H9 (cell line): Measurements from ENCODE around the gene RPL14. TPM values are rescaled to one million over a fixed set of nuclear protein-coding genes. Genes with fewer than 3 reads are reported as not detected.

ENCODE experiments used
- DNase-seq: peaks from one replicate; pipeline ENCODE4 v3.0.0-alpha.2; 2017
- H2AFZ ChIP-seq: one replicate; pipeline ENCODE4 v1.6.1; 2013; ENCODE audit warnings: mild to moderate bottlenecking, low read length, control low read depth, moderate library complexity
- H2AK5ac ChIP-seq: 2 replicates; pipeline ENCODE4 v1.6.1; 2013; ENCODE audit warnings: low read length, control low read depth, mixed read lengths; ENCODE audit not compliant: insufficient read length
- H2BK120ac ChIP-seq: one replicate; pipeline ENCODE4 v1.6.1; 2013; ENCODE audit warnings: low read depth, mild to moderate bottlenecking, low read length, control low read depth, inconsistent platforms; ENCODE audit not compliant: poor library complexity, severe bottlenecking
- H2BK12ac ChIP-seq: 2 replicates; pipeline ENCODE4 v1.6.1; 2013; ENCODE audit warnings: low read length, control low read depth, mixed read lengths, low read depth; ENCODE audit not compliant: insufficient read length
- H2BK15ac ChIP-seq: 2 replicates; pipeline ENCODE4 v1.6.1; 2013; ENCODE audit warnings: low read depth, low read length, control low read depth
- H2BK20ac ChIP-seq: one replicate; pipeline ENCODE4 v1.6.1; 2013; ENCODE audit warnings: low read depth, mild to moderate bottlenecking, low read length, control low read depth, inconsistent platforms; ENCODE audit not compliant: poor library complexity, severe bottlenecking
- H2BK5ac ChIP-seq: 2 replicates; pipeline ENCODE4 v1.6.1; 2013; ENCODE audit warnings: low read length, control low read depth, mixed read lengths; ENCODE audit not compliant: insufficient read length
- H3K14ac ChIP-seq: 2 replicates; pipeline ENCODE4 v1.6.1; 2013; ENCODE audit warnings: low read length, control low read depth; ENCODE audit not compliant: insufficient read depth
- H3K18ac ChIP-seq: 2 replicates; pipeline ENCODE4 v1.6.1; 2013; ENCODE audit warnings: low read depth, mild to moderate bottlenecking, mixed read lengths, low read length, control low read depth; ENCODE audit not compliant: insufficient read length
- H3K23ac ChIP-seq: 2 replicates; pipeline ENCODE4 v1.6.1; 2013; ENCODE audit warnings: low read length, control low read depth, mixed read lengths, low read depth; ENCODE audit not compliant: insufficient read length
- H3K23me2 ChIP-seq: 2 replicates; pipeline ENCODE4 v1.6.1; 2013; ENCODE audit warnings: low read depth, mild to moderate bottlenecking, mixed read lengths, low read length, control low read depth; ENCODE audit not compliant: insufficient read length, poor library complexity, severe bottlenecking
- H3K27ac ChIP-seq: 2 replicates; pipeline ENCODE4 v1.5.1; 2013; ENCODE audit warnings: low read length, control low read depth, mixed read lengths, low read depth; ENCODE audit not compliant: insufficient read length
- H3K27me3 ChIP-seq: 2 replicates; pipeline ENCODE4 v1.6.1; 2013; ENCODE audit warnings: low read length, control low read depth, inconsistent platforms; ENCODE audit not compliant: insufficient read depth
- H3K4ac ChIP-seq: 2 replicates; pipeline ENCODE4 v1.6.1; 2013; ENCODE audit warnings: low read depth, mild to moderate bottlenecking, control low read depth, inconsistent platforms, low read length, moderate library complexity
- H3K4me1 ChIP-seq: 2 replicates; pipeline ENCODE4 v1.6.1; 2013; ENCODE audit warnings: low read length, control low read depth, inconsistent platforms; ENCODE audit not compliant: insufficient read depth
- H3K4me2 ChIP-seq: 2 replicates; pipeline ENCODE4 v1.6.1; 2013; ENCODE audit warnings: low read length, control low read depth, mixed read lengths; ENCODE audit not compliant: insufficient read length, insufficient read depth
- H3K56ac ChIP-seq: 2 replicates; pipeline ENCODE4 v1.6.1; 2013; ENCODE audit warnings: low read depth, mild to moderate bottlenecking, mixed read lengths, low read length, control low read depth; ENCODE audit not compliant: insufficient read length
- H3K79me1 ChIP-seq: 2 replicates; pipeline ENCODE4 v1.6.1; 2013; ENCODE audit warnings: low read depth, mild to moderate bottlenecking, moderate library complexity, low read length, control low read depth, inconsistent platforms; ENCODE audit not compliant: insufficient read depth, poor library complexity, severe bottlenecking
- H3K79me2 ChIP-seq: 2 replicates; pipeline ENCODE4 v1.6.1; 2013; ENCODE audit warnings: low read length, control low read depth, inconsistent platforms; ENCODE audit not compliant: insufficient read depth
- H3K9ac ChIP-seq: 2 replicates; pipeline ENCODE4 v1.6.1; 2013; ENCODE audit warnings: low read length, control low read depth, mixed read lengths; ENCODE audit not compliant: insufficient read length; ENCODE audit errors: extremely low read depth
- H3K9me3 ChIP-seq: one replicate; pipeline ENCODE4 v1.6.1; 2013; ENCODE audit warnings: low read depth, low read length, inconsistent platforms; ENCODE audit not compliant: control insufficient read depth
- H3T11ph ChIP-seq: one replicate; pipeline ENCODE4 v1.6.1; 2013; ENCODE audit warnings: mild to moderate bottlenecking, low read length, control low read depth, inconsistent platforms
- H4K20me1 ChIP-seq: one replicate; pipeline ENCODE4 v1.6.1; 2013; ENCODE audit not compliant: control insufficient read depth, insufficient read length, insufficient read depth
- H4K5ac ChIP-seq: 2 replicates; pipeline ENCODE4 v1.6.1; 2013; ENCODE audit warnings: low read depth, mild to moderate bottlenecking, mixed read lengths, low read length, control low read depth; ENCODE audit not compliant: insufficient read length
- H4K8ac ChIP-seq: replicated peaks from 2 replicates; pipeline ENCODE4 v1.6.1; 2013; ENCODE audit warnings: low read length, control low read depth, mixed read lengths, low read depth; ENCODE audit not compliant: insufficient read length
- H4K91ac ChIP-seq: 2 replicates; pipeline ENCODE4 v1.6.1; 2013; ENCODE audit warnings: low read depth, mild to moderate bottlenecking, moderate library complexity, mixed read lengths, low read length, control low read depth; ENCODE audit not compliant: insufficient read length
- H3K27ac Mint-ChIP-seq, 3 experiments: 2 replicates in 2 of 3; 3 replicates in 1 of 3; pipeline ENCODE4 v1.8.0; 2020 to 2021; ENCODE audit warnings: mixed read lengths in 3 of 3, mild to moderate bottlenecking in 1 of 3, moderate library complexity in 1 of 3
- H3K27me3 Mint-ChIP-seq: 2 replicates; pipeline ENCODE4 v1.8.0; 2021; ENCODE audit warnings: low read depth, mild to moderate bottlenecking, moderate library complexity, mixed read lengths
- H3K36me3 Mint-ChIP-seq, 3 experiments: 2 replicates in 2 of 3; 3 replicates in 1 of 3; pipeline ENCODE4 v1.8.0; 2020 to 2021; ENCODE audit warnings: low read depth in 3 of 3, mixed read lengths in 3 of 3; ENCODE audit not compliant: insufficient read depth in 1 of 3
- H3K4me1 Mint-ChIP-seq, 2 experiments: 2 replicates each; pipeline ENCODE4 v1.8.0; 2020; ENCODE audit warnings: mixed read lengths in 2 of 2
- H3K4me3 Mint-ChIP-seq, 2 experiments: 2 replicates in 1 of 2; 3 replicates in 1 of 2; pipeline ENCODE4 v1.8.0; 2020 to 2021; ENCODE audit warnings: mild to moderate bottlenecking in 2 of 2, mixed read lengths in 2 of 2, moderate library complexity in 1 of 2
- H3K9me3 Mint-ChIP-seq, 2 experiments: 2 replicates in 1 of 2; 3 replicates in 1 of 2; pipeline ENCODE4 v1.8.0; 2020; ENCODE audit warnings: mild to moderate bottlenecking in 2 of 2, mixed read lengths in 2 of 2, moderate library complexity in 1 of 2
- CTCF ChIP-seq: fragments of 200-600 bp; sonication (generic); conservative IDR thresholded peaks from 3 replicates; pipeline ENCODE4 v1.8.0; 2021; ENCODE audit warnings: antibody characterized with exemption, mild to moderate bottlenecking
- WGBS: extraction: QIAGEN DNeasy Blood & Tissue Kit; methylation state at CpG from one replicate; pipeline ENCODE4 v1.1.7; 2013; ENCODE audit warnings: missing lambda C conversion rate, low lambda C conversion rate, mixed read lengths; ENCODE audit not compliant: insufficient read length; ENCODE audit errors: extremely low coverage; 5-methylcytosine and 5-hydroxymethylcytosine counted together
- total RNA-seq: library from RNA; stranded (reverse); gene quantifications from 2 replicates; pipeline ENCODE4 v1.2.1, GENCODE V29; 2021

RPL14 gene
- total RNA-seq, 1 experiment from 2014 or later = 2,490 TPM

- H3K23me2 ChIP-seq = no peaks in the 10 kb centered on the region
Observed at GRCh38 chr3:40464339-40465110, 7.4 kb downstream of the RPL14 start.

More at GRCh38 chr3:40464339-40465110, 7.4 kb downstream of the RPL14 start:
- no peaks in the 10 kb centered on the region for H3K27me3 ChIP-seq
- no peaks in the 10 kb centered on the region for H3K9me3 ChIP-seq
- Mint-ChIP-seq H3K4me1 (peaks cover 8 to 9% of the 10 kb centered on the region in 2 experiments), H3K4me3 (no peak overlapping the region), H3K27ac (peak overlapping the region in 2 of 3 experiments; percentile 35 to 87; a peak in 3 of 7 replicates), H3K36me3 (peaks cover 27 to 63% (median 51%) of the 10 kb centered on the region in 3 experiments; a peak in 6 of 7 replicates), H3K27me3 (no peaks in the 10 kb centered on the region), H3K9me3 (no peaks in the 10 kb centered on the region)
- H3K23ac ChIP-seq = no peak overlapping the region
- H4K5ac ChIP-seq = no peak overlapping the region
- no peak for DNase-seq
- no peak overlapping the region for H3K4me2 ChIP-seq
- H2BK15ac ChIP-seq = no peak overlapping the region
- no peak overlapping the region for H2BK20ac ChIP-seq
- no peak overlapping the region for H4K8ac ChIP-seq
- H2AK5ac ChIP-seq = no peak overlapping the region
- no peaks in the 10 kb centered on the region for H3K79me1 ChIP-seq
- H3K14ac ChIP-seq = no peak overlapping the region
- H3K9ac ChIP-seq = no peak overlapping the region
- H4K20me1 ChIP-seq = peaks cover 2% of the 10 kb centered on the region
- no peak for TF ChIP-seq CTCF
- H2BK120ac ChIP-seq = no peak overlapping the region
- no peak overlapping the region for H3K4ac ChIP-seq
- no peak overlapping the region for H2BK12ac ChIP-seq
- no peak overlapping the region for H3K18ac ChIP-seq
- no peaks in the 10 kb centered on the region for H3K4me1 ChIP-seq
- no CpG with 5 or more reads among the region's 9 CpGs for WGBS
- H2BK5ac ChIP-seq = no peak overlapping the region
- no peak overlapping the region for H4K91ac ChIP-seq
- no peak overlapping the region for H2AFZ ChIP-seq
- H3K79me2 ChIP-seq = no peaks in the 10 kb centered on the region
- no peak overlapping the region for H3T11ph ChIP-seq
- H3K56ac ChIP-seq = no peak overlapping the region
- no peak overlapping the region for H3K27ac ChIP-seq
